Measurements from ENCODE around the gene MRC2.

DNA sequence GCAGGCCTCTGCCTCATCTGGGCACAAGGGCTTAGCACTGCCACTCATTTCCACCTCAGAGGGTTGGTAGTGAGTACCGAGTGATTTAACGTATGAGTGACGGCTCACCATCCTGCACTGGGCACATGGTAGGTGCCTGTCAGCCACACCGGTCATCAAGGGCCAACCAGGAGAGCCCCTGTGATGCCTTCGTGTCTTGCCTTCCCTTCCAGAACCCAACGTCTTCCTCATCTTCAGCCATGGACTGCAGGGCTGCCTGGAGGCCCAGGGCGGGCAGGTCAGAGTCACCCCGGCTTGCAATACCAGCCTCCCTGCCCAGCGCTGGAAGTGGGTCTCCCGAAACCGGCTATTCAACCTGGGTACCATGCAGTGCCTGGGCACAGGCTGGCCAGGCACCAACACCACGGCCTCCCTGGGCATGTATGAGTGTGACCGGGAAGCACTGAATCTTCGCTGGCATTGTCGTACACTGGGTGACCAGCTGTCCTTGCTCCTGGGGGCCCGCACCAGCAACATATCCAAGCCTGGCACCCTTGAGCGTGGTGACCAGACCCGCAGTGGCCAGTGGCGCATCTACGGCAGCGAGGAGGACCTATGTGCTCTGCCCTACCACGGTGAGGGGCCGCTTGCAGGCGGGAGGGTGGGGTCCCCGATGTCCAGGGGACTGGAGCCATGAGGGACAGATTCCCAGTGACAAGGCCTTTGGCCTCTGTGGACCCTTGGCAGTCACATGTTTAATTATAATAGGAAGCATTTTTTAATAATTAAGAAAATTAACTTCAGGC, 37.1 kb downstream of the MRC2 start:
- TF ChIP-seq, protein P1, sequence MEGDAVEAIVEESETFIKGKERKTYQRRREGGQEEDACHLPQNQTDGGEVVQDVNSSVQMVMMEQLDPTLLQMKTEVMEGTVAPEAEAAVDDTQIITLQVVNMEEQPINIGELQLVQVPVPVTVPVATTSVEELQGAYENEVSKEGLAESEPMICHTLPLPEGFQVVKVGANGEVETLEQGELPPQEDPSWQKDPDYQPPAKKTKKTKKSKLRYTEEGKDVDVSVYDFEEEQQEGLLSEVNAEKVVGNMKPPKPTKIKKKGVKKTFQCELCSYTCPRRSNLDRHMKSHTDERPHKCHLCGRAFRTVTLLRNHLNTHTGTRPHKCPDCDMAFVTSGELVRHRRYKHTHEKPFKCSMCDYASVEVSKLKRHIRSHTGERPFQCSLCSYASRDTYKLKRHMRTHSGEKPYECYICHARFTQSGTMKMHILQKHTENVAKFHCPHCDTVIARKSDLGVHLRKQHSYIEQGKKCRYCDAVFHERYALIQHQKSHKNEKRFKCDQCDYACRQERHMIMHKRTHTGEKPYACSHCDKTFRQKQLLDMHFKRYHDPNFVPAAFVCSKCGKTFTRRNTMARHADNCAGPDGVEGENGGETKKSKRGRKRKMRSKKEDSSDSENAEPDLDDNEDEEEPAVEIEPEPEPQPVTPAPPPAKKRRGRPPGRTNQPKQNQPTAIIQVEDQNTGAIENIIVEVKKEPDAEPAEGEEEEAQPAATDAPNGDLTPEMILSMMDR (IDR thresholded peaks at IDR 0.05), result no peak
- TF ChIP-seq POLR2A (IDR thresholded peaks at IDR 0.05), result no peak
- no peak for TF ChIP-seq POLR2AphosphoS5 (IDR thresholded peaks at IDR 0.05)

All from prostate gland (tissue), 2 donors.